Nucleus accumbens (tissue), 56 donors: Measurements from ENCODE around the gene TMTC2.
A peak's percentile ranks its signal among the peaks of the same experiment; 100 is the strongest.
"Not testable (repeated sequence)": the region's sequence is repeated elsewhere in the genome, so short reads cannot be mapped to it uniquely, and the experiment has no call there.

Experiments
- DNase-seq, 56 donors: peaks; one replicate each; lab custom pipeline; 2025; lab: John Stamatoyannopoulos, UW

TMTC2 gene

DNA sequence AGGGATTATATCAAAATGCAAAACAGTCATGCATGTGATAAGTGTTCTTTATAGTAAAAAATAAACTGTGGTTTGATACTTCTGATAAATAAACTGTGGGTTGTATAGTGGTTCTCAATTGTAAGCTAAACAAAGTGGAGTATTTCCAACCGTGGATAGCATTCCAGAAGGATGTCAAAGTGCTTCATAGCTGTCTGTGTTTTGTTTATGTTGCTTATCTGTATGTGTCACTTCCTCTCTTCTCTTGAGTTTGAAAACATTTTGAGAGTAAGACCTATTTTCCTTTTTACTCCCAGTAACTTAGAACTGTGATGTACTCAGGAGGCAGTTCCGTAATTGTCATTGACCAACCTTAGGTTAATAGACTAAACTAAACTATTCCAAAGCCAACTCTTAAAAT lies 415.8 kb downstream of the TMTC2 start:
- DNase-seq: no peak

DNA sequence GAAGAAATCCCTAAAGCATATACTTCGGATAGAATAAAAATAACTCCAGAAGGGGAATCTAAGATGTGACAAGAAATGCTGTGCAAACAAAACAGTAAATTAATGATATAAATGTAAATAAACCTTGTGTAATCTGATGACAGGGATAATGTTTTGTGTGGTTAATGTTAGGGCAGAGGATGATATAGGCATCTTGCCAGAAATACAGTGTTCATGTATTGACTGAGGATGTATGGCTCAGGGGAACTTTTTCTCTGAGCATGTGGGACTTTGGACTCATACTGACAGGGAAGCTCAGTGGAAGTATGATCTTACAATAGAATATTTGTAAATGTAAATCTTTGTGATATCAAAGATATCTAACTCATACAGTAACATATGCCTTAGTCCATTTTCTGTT lies 420.2 kb downstream of the TMTC2 start:
- DNase-seq: no peak

DNA sequence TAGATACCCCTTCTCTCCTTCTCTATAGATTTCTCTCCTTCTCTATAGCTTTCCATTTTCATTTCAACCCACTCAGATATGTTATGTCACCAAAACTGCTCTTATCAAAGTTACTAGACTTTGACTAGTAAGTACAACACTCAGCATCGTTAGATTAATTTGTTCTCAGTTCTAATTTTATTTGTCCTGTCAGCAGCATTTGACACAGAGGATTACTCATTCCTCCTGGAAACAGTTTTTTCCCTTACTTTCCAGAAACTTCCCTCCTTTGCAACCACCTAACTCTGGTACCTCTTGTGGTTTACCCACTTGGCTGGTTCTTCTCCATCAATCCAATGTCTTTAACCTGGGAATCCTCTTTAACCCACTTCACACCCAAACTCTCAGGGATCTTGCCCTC lies 423.7 kb downstream of the TMTC2 start:
- DNase-seq: no peak

DNA sequence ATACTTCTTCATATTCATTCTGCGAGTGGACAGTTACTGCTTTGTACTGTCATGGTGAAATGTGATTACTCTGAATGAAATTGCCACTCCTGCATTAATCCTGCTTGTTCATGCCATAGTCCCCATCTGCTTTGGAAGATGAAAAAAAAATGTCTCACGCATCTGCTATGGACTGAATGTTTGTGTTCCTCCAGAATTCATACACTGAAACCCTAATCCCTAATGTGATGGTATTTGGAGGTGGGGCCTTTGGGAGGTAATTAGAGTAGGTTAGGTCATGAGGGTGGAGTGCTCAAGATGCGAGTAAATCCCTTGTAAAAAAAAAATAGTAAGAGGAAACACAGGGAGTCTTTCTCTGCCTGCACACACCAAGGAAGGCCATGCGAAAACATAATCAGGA lies 427.2 kb downstream of the TMTC2 start:
- no peak for DNase-seq

DNA sequence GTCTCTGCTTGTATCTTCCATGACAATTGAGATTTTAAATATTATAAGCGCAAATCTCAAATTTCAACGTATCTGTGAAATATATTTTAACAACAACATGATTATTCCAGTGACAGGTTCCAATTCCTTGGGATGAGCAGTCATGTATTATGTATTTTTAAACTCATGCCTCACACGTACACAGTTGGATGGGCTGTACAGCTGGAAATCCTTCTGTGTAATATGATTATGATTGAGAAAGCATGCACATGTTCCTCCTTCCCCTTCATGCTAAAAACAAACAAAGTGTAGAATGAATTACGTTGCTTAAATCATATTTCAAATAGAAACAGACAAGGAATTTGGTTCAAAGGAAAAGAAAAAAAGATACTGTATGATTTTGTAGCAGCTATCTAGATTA lies 428.3 kb downstream of the TMTC2 start:
- DNase-seq: no peak

DNA sequence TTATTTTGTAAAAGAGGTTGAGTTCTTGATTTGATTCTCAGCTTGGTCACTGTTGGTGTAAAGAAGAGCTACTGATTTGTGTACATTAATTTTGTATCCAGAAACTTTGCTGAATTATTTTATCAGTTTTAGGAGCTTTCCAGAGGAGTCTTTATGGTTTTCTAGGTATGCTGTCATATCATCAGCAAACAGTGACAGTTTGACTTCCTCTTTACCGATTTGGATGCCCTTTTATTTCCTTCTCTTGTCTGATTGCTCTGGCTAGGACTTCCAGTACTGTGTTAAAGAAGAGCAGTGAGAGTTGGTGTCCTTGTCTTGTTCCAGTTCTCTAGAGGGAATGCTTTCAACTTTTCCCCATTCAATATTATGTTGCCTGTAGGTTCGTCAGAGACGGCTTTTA lies 431.2 kb downstream of the TMTC2 start:
- not testable (repeated sequence) for DNase-seq

DNA sequence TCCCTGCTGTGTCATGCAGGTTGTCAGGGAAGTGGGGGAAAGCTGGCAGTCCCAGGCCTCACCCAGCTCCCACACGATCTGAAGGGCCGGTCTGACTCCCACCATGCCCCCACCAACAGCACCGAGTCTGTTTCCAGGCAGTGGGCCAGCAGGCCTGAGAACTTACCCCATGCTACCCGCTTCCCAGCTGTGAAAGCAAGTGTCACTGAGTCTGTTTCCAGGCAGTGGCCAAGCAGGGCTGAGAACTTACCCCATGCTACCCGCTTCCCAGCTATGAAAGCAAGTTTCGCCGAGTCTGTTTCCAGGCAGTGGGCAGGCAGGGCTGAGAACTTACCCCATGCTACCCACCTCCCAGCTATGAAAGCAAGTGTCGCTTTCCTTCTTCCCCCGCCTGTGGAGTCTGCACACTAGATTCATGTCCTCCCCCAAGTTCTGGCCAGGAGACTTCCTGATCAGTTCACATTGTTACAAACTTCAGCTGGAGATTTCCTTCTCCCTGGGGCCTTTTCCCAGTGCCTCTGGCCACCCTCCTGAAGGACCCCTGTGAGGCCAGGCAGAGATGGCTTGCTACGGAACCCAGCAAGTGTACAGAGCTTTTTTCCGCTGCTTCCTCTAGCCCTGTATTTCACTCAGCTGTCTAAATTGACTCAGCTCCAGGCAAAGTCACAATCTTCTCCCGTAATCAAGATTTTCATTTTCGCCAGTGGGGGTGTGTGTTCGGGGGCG lies 435.4 kb downstream of the TMTC2 start:
- peak in 21 of 56 donors; percentile 6 to 49 (median 19) for DNase-seq

DNA sequence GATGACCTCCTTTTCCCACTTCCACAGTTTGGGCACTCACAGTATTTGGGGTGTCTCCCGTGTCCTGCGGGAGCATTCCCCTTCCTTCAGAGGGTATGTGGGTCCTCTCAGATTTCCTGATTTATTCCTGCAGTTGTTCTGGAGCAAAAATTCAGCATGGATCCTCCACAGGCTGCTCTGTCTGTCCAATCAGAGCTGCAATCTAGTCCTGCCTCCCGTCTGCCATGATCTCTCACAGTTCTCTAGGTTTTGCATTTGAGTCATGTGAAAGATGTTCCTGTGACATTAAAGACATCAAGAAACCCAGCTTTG lies 435.9 kb downstream of the TMTC2 start:
- DNase-seq: peak in 1 of 56 donors; percentile 25

DNA sequence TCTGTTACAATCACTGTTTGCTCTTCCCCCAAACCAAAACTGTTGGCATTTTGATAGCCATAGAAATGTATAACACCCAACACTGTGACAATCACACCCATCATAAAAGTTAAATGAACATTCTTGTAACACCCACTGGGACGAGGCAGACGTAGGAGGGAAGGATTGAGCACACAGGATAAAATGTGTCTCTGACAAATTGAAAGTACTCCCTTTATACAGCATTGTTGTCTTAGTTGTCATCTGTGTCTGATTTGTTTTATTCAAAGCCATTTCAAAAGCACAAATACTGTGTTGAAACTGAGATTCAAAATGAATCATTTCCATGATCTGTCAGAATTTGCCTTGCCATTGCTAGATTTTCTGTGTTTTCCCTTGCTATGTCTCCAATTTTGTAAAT lies 436.3 kb downstream of the TMTC2 start:
- no peak for DNase-seq

DNA sequence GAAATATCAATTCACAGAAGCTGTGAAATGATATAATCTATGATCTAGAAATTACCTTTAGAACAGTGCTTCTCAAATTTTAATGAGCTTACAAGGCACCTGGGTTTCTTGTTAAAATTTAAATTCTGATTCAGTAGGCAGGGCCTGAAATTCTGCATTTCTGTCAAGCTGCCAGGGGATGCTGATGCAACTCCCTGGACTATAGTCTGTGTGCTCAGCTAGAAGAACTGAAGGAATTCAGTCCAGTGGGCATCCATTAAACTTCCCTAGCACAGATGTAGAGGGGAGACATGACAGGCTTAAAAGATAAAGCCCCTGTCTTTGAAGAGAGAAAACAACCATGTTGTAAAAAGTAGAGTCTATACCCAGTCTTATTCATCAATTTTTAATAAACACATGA lies 441.8 kb downstream of the TMTC2 start:
- DNase-seq: peak in 1 of 56 donors; percentile 20

DNA sequence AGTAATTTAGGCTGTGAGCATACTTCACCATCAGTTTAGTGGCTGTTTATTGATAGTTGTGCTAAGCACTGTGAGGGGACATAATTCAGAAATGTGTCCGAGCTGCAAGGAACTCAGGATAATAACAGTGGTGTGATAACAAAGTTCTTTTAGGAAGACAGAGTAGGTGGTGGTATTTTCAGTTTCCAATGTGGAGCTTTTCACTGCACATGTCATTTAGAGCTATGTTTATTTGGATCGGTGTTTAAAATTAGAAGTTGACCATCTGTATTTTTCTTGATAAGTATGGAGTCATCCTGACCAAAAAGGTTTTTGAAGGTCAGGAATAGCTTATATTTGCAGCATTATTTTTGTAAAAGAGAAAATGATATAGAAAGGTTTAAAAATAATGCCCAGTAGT lies 443.5 kb downstream of the TMTC2 start:
- DNase-seq: no peak

DNA sequence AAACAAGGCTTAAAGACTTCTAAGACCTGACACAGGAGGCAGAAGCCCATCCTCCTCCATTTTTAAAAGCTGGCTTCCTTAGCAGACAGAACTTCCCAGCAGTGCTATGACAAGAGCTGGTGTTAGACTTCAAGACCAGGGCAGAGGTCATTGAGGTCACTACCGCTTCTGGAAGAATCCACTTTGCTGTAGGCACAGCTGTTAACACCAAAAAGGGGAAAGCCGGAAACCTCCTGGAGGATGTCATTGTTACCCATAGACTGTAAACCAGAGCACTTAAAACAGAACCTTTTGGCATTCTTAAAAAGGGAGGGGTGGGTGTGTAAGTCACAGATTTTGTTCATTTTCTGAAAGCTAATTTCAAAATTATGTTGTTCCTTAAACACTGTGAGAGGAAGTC lies 445.7 kb downstream of the TMTC2 start:
- no peak for DNase-seq

DNA sequence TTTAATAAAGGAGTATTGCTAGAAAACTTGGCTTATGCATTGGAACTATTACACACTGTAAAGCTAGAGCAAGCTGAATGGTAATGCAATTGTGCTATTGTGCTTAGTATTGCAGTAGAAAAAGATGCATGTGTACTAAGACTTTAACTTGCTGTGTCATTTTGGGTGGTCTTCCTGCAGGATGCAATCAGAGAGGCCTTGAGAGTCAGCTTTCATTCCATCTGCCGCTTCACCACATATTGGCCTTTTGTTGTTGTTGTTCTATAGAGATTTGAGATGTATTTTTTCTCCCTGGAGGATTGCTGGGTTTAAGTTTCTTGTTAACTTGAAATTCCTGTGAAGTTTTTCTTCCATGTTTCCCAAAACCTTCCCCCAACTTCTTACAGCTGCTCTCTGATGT lies 449.7 kb downstream of the TMTC2 start:
- no peak for DNase-seq

DNA sequence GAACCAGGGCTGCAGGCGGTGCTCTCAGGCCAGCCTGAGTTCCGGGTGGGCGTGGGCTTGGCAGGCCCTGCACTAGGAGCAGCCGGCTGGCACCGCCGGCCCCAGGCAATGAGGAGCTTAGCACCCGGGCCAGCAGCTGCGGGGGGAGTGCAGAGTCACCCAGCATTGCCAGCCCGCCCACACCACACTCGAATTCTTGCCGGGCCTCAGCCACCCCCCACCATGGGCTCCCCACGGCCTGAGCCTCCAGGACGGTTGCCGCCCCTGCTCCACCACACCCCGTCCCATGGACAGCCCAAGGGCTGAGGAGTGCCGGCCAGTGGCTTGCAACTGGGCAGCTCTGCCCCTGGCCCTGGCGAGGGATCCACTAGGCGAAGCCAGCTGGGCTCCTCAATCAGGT lies 453.4 kb downstream of the TMTC2 start:
- no peak for DNase-seq

DNA sequence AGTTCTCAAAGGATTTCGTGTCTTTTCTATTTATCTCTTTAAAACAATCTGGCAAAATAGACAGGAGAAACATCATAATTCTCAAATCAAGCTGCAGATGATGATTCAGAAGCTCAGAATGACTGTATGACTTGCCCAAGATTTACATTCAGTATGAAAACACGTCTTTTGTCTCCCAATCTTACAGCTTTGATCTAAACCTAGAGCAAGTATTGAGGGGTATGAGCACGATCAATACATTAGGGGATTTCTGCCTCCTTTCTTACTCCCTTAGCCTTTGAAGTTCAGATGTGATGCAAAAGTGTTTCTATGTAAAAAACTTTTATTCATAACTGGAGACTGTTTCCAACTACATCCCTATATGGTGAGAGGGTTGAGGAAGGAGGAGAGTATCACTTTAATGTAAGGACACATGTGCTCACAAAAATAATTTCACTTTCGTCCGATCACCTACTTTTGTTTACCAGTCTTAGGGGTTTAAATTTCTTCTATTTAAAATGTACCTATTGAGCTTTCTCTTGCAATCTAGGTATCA lies 454.8 kb downstream of the TMTC2 start:
- no peak for DNase-seq

DNA sequence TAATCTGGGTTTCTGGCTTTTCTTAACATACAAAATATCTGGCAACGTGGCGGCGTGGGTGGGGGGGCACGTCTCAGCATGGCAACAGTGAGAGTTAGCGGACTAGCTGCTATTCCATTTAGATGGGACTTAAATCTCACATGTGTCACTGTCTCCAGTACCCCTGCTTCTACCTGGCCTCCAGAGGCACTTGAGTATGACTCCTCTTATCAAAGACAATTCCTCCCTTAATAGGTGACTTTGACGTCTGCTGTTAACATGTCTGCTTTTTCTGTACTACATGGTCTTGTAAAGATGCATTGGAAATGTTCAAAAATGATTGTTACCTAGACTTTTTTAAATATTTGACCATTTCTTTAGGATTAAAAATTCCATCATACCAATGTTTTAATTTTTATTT lies 456.2 kb downstream of the TMTC2 start:
- no peak for DNase-seq

DNA sequence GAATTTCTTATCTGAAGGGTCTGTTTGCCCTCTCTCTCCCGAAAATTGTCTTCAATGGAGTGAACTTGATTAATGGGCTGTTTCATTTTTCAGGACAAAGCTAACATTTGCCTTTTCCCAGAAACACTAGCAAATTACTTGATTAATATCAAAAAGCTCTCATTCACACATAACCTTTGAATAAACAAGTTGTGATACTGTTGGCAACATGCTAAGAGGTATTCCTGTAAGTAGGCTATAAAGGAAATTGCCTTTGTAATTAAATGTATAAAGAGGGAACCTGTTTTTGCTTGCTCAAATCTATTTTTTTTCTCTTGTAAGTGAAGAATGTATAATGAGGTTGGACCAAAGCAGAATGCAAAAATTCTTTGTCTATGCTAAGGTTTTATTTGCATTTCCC lies 457.2 kb downstream of the TMTC2 start:
- DNase-seq: no peak

DNA sequence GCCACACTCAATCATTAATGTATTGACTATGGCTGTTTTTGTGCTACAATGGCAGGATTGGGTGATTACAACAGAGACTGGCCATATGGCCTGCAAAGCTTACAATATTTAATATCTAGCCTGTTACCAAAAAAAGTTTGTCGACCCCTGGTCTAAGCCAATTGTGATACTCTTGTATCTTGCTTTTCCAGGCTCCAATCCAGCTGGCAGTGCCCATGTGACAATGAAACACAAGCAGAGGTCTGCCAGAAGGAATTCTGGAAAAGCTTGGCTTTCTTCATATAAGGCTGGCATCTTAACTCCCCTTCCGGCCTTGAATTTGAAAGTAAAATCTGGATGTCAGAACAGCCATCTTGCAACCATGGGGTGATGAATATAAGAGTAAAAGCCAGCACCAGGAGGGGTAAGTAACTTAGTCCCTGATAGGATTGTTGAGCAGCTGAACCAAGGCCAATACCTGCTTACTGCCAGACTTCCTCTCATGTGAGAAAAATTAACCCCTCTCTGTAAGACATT lies 458.7 kb downstream of the TMTC2 start:
- DNase-seq: no peak

DNA sequence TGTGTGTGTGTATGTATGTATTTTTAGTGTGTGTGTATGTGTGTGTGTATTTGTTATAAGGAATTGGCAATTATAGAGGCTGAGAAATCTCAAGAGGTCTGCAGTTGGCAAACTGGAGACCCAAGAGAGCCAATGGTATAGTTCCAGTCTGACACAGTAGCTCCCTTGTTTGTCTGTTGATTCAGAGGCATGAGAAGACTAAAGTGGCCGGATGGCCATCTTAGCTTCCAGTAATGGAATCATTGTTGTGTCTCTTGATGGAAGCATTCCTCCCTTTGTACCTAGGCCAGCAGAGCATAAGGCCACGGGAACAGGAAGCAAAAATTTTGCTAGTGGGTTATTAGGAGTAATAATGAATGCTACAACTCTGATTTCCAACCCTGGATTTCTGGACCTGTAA lies 460.6 kb downstream of the TMTC2 start:
- no peak for DNase-seq

DNA sequence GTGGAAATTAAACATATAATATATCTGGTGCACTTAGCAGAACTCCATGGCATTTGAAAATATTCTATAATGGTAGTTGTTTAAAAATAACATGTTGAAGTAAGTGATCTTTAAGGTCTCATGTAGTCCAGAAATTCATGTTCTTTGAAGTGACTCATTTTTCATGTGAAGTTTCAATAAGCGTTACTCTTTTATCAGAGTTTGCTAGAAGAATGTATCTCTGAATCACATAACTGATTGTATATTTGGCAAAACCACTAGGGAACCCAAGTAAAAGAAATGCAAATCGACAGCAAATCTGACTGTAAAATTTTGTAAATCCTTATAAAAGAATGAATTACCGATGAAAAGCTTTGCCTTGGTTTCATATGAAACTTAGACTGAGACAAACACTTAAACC lies 463.3 kb downstream of the TMTC2 start:
- no peak for DNase-seq

DNA sequence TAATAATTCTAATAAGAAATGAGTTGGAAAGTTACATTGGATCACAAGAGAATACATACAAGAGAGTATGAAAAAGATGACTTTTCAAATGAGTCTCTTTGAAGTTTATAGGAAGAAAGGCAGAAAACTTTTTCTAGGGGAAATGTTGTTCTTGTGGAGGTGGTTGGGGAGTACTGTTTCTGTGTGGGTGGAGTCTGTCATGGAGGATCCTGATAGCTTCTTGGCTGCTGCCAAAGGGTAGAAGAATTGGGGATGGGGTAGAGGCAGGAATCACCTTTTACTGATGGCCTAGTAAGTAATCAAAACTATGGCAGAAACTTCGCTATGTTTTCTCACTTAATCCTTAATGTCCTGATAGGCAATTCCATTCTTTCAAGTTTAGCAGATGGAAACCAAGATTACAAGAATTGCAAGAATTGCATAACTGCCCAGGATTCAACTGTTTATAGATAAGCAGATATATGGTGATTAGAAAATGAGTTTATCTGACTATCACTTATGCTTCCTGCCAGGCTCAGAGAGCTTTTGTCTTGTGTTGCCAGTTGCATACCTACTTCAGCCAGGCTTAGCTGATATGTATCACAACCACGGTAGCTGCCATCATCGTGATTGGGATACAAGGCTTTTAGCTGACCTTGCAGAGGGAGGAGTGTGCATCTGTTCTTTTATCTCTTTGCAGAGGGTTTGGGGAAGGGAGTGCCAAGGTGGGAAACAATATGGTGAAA lies 463.9 kb downstream of the TMTC2 start:
- DNase-seq: no peak

DNA sequence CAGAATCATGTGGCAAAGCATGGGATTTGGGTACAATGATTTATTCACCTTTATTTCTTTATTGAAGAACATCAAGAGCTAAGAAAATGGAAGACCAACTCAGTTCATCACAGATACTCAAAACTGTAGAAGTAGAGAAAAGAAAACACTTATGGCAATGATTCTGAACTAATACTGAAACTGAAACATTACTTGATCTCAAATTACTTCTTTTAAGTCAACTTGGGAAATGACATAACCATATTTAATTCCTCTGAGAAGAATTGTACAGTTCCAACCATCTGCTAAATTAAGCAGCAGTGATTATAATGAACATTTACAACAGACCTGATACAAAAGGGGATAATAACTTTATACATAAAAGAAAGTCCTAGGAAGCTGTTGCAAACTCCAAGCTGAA lies 466.5 kb downstream of the TMTC2 start:
- DNase-seq: no peak
